H9 (cell line): Measurements from ENCODE around the gene IL31. TPM values are rescaled to one million over a fixed set of nuclear protein-coding genes. Genes with fewer than 3 reads are reported as not detected.

Experiments used
- DNase-seq: peaks from one replicate; pipeline ENCODE4 v3.0.0-alpha.2; 2017
- H2AFZ ChIP-seq: one replicate; pipeline ENCODE4 v1.6.1; 2013; ENCODE audit warnings: mild to moderate bottlenecking, low read length, control low read depth, moderate library complexity
- H2AK5ac ChIP-seq: 2 replicates; pipeline ENCODE4 v1.6.1; 2013; ENCODE audit warnings: low read length, control low read depth, mixed read lengths; ENCODE audit not compliant: insufficient read length
- H2BK120ac ChIP-seq: one replicate; pipeline ENCODE4 v1.6.1; 2013; ENCODE audit warnings: low read depth, mild to moderate bottlenecking, low read length, control low read depth, inconsistent platforms; ENCODE audit not compliant: poor library complexity, severe bottlenecking
- H2BK12ac ChIP-seq: 2 replicates; pipeline ENCODE4 v1.6.1; 2013; ENCODE audit warnings: low read length, control low read depth, mixed read lengths, low read depth; ENCODE audit not compliant: insufficient read length
- H2BK15ac ChIP-seq: 2 replicates; pipeline ENCODE4 v1.6.1; 2013; ENCODE audit warnings: low read depth, low read length, control low read depth
- H2BK20ac ChIP-seq: one replicate; pipeline ENCODE4 v1.6.1; 2013; ENCODE audit warnings: low read depth, mild to moderate bottlenecking, low read length, control low read depth, inconsistent platforms; ENCODE audit not compliant: poor library complexity, severe bottlenecking
- H2BK5ac ChIP-seq: 2 replicates; pipeline ENCODE4 v1.6.1; 2013; ENCODE audit warnings: low read length, control low read depth, mixed read lengths; ENCODE audit not compliant: insufficient read length
- H3K14ac ChIP-seq: 2 replicates; pipeline ENCODE4 v1.6.1; 2013; ENCODE audit warnings: low read length, control low read depth; ENCODE audit not compliant: insufficient read depth
- H3K18ac ChIP-seq: 2 replicates; pipeline ENCODE4 v1.6.1; 2013; ENCODE audit warnings: low read depth, mild to moderate bottlenecking, mixed read lengths, low read length, control low read depth; ENCODE audit not compliant: insufficient read length
- H3K23ac ChIP-seq: 2 replicates; pipeline ENCODE4 v1.6.1; 2013; ENCODE audit warnings: low read length, control low read depth, mixed read lengths, low read depth; ENCODE audit not compliant: insufficient read length
- H3K23me2 ChIP-seq: 2 replicates; pipeline ENCODE4 v1.6.1; 2013; ENCODE audit warnings: low read depth, mild to moderate bottlenecking, mixed read lengths, low read length, control low read depth; ENCODE audit not compliant: insufficient read length, poor library complexity, severe bottlenecking
- H3K27ac ChIP-seq: 2 replicates; pipeline ENCODE4 v1.5.1; 2013; ENCODE audit warnings: low read length, control low read depth, mixed read lengths, low read depth; ENCODE audit not compliant: insufficient read length
- H3K27me3 ChIP-seq: 2 replicates; pipeline ENCODE4 v1.6.1; 2013; ENCODE audit warnings: low read length, control low read depth, inconsistent platforms; ENCODE audit not compliant: insufficient read depth
- H3K4ac ChIP-seq: 2 replicates; pipeline ENCODE4 v1.6.1; 2013; ENCODE audit warnings: low read depth, mild to moderate bottlenecking, control low read depth, inconsistent platforms, low read length, moderate library complexity
- H3K4me1 ChIP-seq: 2 replicates; pipeline ENCODE4 v1.6.1; 2013; ENCODE audit warnings: low read length, control low read depth, inconsistent platforms; ENCODE audit not compliant: insufficient read depth
- H3K4me2 ChIP-seq: 2 replicates; pipeline ENCODE4 v1.6.1; 2013; ENCODE audit warnings: low read length, control low read depth, mixed read lengths; ENCODE audit not compliant: insufficient read length, insufficient read depth
- H3K56ac ChIP-seq: 2 replicates; pipeline ENCODE4 v1.6.1; 2013; ENCODE audit warnings: low read depth, mild to moderate bottlenecking, mixed read lengths, low read length, control low read depth; ENCODE audit not compliant: insufficient read length
- H3K79me1 ChIP-seq: 2 replicates; pipeline ENCODE4 v1.6.1; 2013; ENCODE audit warnings: low read depth, mild to moderate bottlenecking, moderate library complexity, low read length, control low read depth, inconsistent platforms; ENCODE audit not compliant: insufficient read depth, poor library complexity, severe bottlenecking
- H3K79me2 ChIP-seq: 2 replicates; pipeline ENCODE4 v1.6.1; 2013; ENCODE audit warnings: low read length, control low read depth, inconsistent platforms; ENCODE audit not compliant: insufficient read depth
- H3K9ac ChIP-seq: 2 replicates; pipeline ENCODE4 v1.6.1; 2013; ENCODE audit warnings: low read length, control low read depth, mixed read lengths; ENCODE audit not compliant: insufficient read length; ENCODE audit errors: extremely low read depth
- H3K9me3 ChIP-seq: one replicate; pipeline ENCODE4 v1.6.1; 2013; ENCODE audit warnings: low read depth, low read length, inconsistent platforms; ENCODE audit not compliant: control insufficient read depth
- H3T11ph ChIP-seq: one replicate; pipeline ENCODE4 v1.6.1; 2013; ENCODE audit warnings: mild to moderate bottlenecking, low read length, control low read depth, inconsistent platforms
- H4K20me1 ChIP-seq: one replicate; pipeline ENCODE4 v1.6.1; 2013; ENCODE audit not compliant: control insufficient read depth, insufficient read length, insufficient read depth
- H4K5ac ChIP-seq: 2 replicates; pipeline ENCODE4 v1.6.1; 2013; ENCODE audit warnings: low read depth, mild to moderate bottlenecking, mixed read lengths, low read length, control low read depth; ENCODE audit not compliant: insufficient read length
- H4K8ac ChIP-seq: replicated peaks from 2 replicates; pipeline ENCODE4 v1.6.1; 2013; ENCODE audit warnings: low read length, control low read depth, mixed read lengths, low read depth; ENCODE audit not compliant: insufficient read length
- H4K91ac ChIP-seq: 2 replicates; pipeline ENCODE4 v1.6.1; 2013; ENCODE audit warnings: low read depth, mild to moderate bottlenecking, moderate library complexity, mixed read lengths, low read length, control low read depth; ENCODE audit not compliant: insufficient read length
- H3K27ac Mint-ChIP-seq, 3 experiments: 2 replicates in 2 of 3; 3 replicates in 1 of 3; pipeline ENCODE4 v1.8.0; 2020 to 2021; ENCODE audit warnings: mixed read lengths in 3 of 3, mild to moderate bottlenecking in 1 of 3, moderate library complexity in 1 of 3
- H3K27me3 Mint-ChIP-seq: 2 replicates; pipeline ENCODE4 v1.8.0; 2021; ENCODE audit warnings: low read depth, mild to moderate bottlenecking, moderate library complexity, mixed read lengths
- H3K36me3 Mint-ChIP-seq, 3 experiments: 2 replicates in 2 of 3; 3 replicates in 1 of 3; pipeline ENCODE4 v1.8.0; 2020 to 2021; ENCODE audit warnings: low read depth in 3 of 3, mixed read lengths in 3 of 3; ENCODE audit not compliant: insufficient read depth in 1 of 3
- H3K4me1 Mint-ChIP-seq, 2 experiments: 2 replicates each; pipeline ENCODE4 v1.8.0; 2020; ENCODE audit warnings: mixed read lengths in 2 of 2
- H3K4me3 Mint-ChIP-seq, 2 experiments: 2 replicates in 1 of 2; 3 replicates in 1 of 2; pipeline ENCODE4 v1.8.0; 2020 to 2021; ENCODE audit warnings: mild to moderate bottlenecking in 2 of 2, mixed read lengths in 2 of 2, moderate library complexity in 1 of 2
- H3K9me3 Mint-ChIP-seq, 2 experiments: 2 replicates in 1 of 2; 3 replicates in 1 of 2; pipeline ENCODE4 v1.8.0; 2020; ENCODE audit warnings: mild to moderate bottlenecking in 2 of 2, mixed read lengths in 2 of 2, moderate library complexity in 1 of 2
- CTCF ChIP-seq: fragments of 200-600 bp; sonication (generic); conservative IDR thresholded peaks from 3 replicates; pipeline ENCODE4 v1.8.0; 2021; ENCODE audit warnings: antibody characterized with exemption, mild to moderate bottlenecking
- WGBS: extraction: QIAGEN DNeasy Blood & Tissue Kit; methylation state at CpG from one replicate; pipeline ENCODE4 v1.1.7; 2013; ENCODE audit warnings: missing lambda C conversion rate, low lambda C conversion rate, mixed read lengths; ENCODE audit not compliant: insufficient read length; ENCODE audit errors: extremely low coverage; 5-methylcytosine and 5-hydroxymethylcytosine counted together
- total RNA-seq: library from RNA; stranded (reverse); gene quantifications from 2 replicates; pipeline ENCODE4 v1.2.1, GENCODE V29; 2021

IL31 gene
- total RNA-seq, 1 experiment from 2014 or later, result not detected

- H2BK15ac ChIP-seq, result no peak overlapping the region
- Mint-ChIP-seq H3K4me1 (peaks cover 5 to 7% of the 10 kb centered on the region in 2 experiments; a peak in 3 of 4 replicates), H3K27me3 (peaks cover 3% of the 10 kb centered on the region), H3K27ac (no peak overlapping the region), H3K36me3 (no peaks in the 10 kb centered on the region), H3K9me3 (no peaks in the 10 kb centered on the region), H3K4me3 (no peak overlapping the region)
- no peak overlapping the region for H3K14ac ChIP-seq
- H2AFZ ChIP-seq, result no peak overlapping the region
- no peak overlapping the region for H4K8ac ChIP-seq
- no peaks in the 10 kb centered on the region for H3K4me1 ChIP-seq
- H4K5ac ChIP-seq, result no peak overlapping the region
- H3K56ac ChIP-seq, result no peak overlapping the region
- H2BK120ac ChIP-seq, result no peak overlapping the region
- WGBS, result no CpG with 5 or more reads among the region's 11 CpGs
- no peak overlapping the region for H3K18ac ChIP-seq
- H3K9me3 ChIP-seq, result no peaks in the 10 kb centered on the region
- no peak overlapping the region for H3K4me2 ChIP-seq
- no peak overlapping the region for H2BK5ac ChIP-seq
- no peaks in the 10 kb centered on the region for H4K20me1 ChIP-seq
- no peak overlapping the region for H4K91ac ChIP-seq
- no peaks in the 10 kb centered on the region for H3K27me3 ChIP-seq
- no peak overlapping the region for H2BK12ac ChIP-seq
- DNase-seq, result no peak
- H3K27ac ChIP-seq, result no peak overlapping the region
- no peaks in the 10 kb centered on the region for H3K79me1 ChIP-seq
- no peaks in the 10 kb centered on the region for H3K23me2 ChIP-seq
- H2AK5ac ChIP-seq, result no peak overlapping the region
- no peak for TF ChIP-seq CTCF
- no peak overlapping the region for H3T11ph ChIP-seq
- no peak overlapping the region for H3K9ac ChIP-seq
- H3K79me2 ChIP-seq, result no peaks in the 10 kb centered on the region
- H3K23ac ChIP-seq, result no peak overlapping the region
- no peak overlapping the region for H3K4ac ChIP-seq
- no peak overlapping the region for H2BK20ac ChIP-seq
Observed at GRCh38 chr12:122160761-122161160, 13.3 kb downstream of the IL31 start.
